ENCODE data around the gene FSHR.

The FSHR gene

DNA sequence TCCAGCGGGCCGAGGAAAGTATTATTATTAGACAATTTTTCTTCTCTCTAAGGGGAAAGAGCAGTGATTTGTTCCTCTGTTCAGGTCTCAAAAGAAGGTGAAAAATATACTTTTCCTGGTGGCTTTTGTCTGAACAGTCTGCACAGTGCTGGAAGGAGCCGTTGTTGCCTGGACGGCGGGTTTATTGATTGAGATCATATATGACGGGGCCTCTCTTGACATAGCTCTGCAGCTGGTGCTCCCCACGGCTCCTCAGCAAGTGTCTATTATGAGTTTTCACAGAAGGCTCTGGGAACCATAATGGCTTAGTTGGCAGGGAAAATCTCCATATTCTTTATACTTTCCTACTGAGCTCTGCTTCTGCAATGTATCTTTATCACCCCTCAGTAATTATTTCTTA is 42.9 kb downstream of the FSHR start:
- no peak for DNase-seq

DNA sequence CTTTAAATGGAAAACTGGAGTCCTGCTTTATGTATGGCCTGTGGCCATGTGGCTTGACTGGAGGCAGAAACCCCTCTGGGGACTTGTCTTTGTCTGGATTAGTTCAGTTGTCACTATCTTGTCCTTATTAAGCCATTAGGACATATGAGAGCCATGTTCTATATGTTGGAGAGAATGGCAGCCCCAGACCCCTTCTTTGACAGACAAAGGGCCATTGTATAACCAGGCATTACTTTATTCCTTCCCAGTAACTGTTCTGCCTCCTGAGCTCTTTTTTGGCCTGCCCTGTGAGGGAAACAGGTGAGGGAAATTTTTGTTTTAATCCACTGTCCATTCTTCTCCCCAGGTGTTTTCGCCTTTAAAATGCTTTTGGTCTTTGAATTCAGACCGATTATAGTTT is 43.3 kb downstream of the FSHR start:
- DNase-seq, result no peak

DNA sequence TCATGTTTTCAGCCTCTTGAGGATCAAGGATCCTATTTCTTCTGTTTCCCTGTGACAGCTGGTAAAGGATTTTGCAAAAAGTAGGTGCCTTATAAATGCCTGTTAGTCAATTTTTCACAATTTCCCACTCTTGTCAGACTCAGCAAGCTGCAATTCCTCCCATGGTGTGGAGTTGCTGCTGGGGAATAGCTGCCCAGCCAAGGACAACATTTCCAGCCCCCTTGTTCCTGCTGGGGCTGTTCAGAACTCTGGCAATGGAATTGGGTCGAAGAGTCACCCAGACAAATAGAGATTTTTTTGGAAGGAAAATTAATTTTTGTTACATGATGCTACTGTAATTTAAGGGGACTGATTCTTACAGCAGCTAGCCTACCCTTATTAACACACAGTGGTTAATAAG is 43.7 kb downstream of the FSHR start:
- DNase-seq, result no peak

DNA sequence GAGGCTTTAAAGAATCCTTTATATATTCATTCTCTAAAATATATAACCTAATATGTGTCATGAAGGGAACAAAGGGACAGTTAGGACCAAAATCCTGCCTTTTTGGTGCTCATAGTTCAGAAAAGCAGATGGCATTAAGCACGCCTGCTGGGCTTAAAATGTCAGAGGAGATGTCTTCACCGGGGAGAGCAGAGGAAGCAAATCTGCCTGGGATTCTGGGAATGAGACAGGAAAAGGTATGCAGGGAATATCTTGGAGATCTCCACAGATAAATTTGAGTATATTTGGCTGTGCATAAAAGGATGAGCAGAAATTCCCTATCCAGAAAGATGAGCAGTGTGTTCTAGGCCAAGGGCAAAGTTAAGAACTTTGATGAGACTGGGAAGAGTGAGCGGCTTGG is 45.5 kb downstream of the FSHR start:
- DNase-seq, result no peak

DNA sequence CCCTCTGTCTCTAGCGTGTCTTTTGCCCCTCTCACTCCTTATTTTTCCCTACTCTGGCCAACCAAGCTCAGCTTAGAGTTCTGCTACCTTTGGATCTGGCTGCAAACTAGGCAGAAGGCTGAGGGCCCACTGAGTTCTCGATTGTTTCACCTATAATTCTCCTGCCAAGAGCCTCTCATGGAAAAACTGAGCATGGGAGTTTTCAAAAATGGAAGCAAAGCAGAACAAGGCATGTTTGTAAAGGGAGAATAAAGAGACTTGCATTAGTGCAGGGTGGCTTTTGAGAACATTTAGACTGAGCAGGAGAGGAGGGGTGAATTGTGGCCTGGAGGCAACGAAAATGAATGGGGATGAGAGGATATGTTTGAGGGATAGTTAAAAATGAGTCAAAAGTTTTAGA is 45.9 kb downstream of the FSHR start:
- no peak for DNase-seq

DNA sequence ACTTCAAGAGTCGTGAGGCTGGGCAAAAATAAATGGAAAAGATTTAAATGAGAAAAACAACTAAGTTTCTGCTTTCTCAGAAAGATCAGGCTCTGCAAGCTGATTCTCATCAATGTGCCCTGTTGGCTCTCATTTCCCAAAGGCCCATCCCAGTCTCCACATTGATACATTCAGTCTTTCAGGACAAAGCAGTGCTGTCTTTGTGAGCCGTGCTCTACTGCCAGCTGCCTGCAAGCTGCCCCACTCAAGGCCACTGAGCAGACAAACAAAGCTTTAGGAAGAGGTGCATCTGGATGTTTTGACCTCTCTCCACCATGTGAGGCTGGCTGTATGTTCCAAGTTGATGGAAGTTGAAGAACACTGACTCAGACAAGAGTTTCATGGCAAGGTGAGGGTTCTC is 48.8 kb downstream of the FSHR start:
- DNase-seq, result no peak

DNA sequence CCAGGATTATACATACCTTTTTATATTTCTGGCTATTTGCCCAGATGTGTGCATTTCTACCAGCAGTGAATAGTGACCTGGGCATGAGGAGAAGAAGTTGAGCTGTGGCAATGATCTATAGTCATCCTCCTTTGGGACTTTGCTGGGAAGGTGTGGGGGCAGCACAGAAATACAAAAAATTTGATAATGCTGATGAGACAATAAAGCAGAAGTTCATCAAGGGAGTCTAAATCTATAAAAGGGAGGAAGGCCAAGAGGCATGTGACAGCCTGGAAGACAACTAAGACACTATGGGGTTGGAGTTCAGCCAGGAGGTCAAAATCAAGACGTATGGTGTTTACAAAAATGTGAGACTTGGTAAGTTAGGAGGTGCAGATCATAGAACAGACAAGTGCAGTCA is 52.2 kb downstream of the FSHR start:
- DNase-seq, result no peak

DNA sequence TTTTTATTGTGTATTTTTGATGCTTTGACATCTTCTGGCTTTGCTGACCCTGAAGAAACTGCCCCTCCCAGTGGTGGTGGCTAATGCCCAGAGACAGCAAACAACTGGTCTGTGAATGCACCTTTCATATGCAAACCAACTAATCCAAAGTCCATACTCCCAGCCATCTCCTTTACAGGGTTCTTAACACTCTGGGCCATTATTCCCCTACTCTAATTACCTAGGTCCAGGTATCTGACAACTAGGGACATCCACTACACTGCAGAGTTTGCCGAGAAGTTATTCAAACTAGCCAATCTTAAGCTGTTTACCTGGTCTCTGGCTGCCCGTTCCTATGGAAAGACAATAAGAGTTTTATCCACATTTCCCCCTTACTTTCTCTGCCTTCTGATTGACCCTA is 73.6 kb downstream of the FSHR start:
- no peak for DNase-seq

DNA sequence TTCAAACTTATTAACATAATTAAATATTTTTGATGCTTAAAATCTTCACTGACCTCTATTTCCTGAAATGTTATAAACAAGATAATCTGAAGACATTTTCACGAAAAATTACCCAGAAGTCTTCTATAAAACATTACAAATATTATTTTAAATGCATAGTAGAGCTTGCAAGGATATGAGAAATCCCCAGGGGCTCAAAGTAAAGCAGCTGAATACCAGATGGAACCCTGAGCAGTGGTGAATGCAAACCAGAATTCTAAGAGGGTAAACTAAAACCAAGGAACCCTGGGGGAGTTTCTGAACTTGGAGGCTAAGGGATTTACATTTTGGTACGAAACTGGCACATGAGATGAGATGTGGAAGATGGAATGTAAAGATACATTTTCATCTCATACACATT is 83.6 kb downstream of the FSHR start:
- no peak for DNase-seq

DNA sequence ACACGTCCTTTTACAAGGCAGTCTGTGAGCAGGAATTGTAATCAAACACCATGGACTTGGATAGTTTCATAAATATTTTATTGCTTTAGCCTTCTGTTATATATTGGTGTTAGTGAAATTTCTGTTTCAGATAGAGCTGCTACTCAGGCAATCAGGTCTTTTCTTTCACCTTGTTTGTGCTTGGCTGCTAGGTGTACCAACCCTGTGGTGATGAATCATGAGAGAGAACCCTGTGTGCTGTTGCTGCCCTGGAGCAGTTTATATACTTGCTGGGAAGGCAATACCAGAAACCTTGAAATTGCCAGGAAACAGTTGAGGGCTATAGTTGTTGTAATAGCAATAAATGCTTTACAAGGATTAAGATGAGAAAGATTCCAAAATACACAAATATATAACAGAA is 84.5 kb downstream of the FSHR start:
- no peak for DNase-seq

DNA sequence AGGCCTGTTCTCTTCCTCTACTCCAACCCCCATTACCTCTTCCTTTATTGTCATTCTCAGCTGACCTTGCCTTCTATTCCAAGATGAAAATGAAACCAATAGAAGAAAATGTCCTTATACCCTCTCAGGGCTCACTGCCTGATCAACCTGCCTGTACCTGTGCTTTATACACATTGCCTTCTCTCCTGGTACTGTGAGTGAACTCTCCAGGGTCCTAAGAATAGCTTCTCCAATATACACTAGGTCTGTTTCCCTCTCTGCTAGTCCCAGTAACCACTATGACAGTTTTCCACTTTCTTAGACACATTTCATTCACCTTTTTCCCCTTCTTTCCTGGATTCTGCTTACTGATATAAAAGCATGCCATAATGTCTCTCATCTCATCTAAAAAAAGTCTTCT is 85.7 kb downstream of the FSHR start:
- no peak for DNase-seq

DNA sequence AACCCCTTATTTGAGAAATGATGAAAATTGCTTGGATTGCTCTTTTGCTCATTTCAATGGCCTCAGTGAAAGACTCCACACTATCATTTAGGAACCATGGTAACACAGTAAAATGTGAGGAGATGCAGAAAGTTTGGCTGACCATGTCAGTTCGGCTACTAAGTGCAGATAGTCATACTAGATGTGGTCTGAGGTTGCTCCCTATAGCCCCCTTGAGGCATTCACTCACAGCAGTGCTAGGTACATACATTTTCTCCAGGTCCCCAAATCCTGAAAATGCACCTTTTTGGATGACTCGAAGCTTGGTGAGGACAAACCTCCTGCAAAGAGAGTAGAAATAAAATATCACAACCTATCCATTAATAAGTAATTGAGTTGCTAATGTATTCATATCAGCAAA is 86.3 kb downstream of the FSHR start:
- DNase-seq, result no peak

DNA sequence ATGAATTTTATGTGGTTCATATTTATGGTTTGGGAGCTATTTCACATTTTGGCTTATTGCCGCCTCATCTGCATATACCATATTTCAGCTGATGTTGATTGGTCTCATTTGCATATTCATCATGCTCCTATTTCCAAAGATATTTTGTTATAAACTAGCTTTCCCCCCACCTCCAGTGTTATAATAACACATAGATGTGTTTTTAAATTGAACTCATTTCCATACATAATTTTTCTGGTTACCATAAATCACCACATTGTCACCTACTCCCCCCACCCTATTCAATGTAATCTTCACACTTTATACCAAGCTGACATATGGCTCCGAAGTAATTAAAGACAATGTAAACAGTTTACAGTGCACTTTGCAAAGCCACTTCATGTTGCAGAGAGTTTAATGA is 101.2 kb downstream of the FSHR start:
- DNase-seq, result no peak

DNA sequence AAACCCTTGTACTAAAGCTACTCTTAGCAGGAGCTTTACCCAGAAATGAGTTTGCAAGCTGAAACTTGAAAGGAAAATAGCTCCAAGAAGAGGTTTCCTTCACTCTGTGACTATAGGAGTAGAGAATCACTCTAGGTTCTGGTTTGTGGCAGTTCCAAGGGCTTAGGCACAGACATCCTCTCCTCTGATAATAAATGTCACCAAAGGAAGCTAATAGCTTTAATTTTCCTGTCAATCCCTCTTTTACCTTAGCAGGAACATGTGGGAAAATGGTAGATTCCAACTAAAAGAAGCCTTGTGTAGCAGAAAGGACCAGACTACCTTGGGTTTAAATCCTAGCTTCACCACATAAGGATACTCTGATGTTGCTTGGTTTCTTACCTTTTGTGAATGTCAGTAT is 104.0 kb downstream of the FSHR start:
- no peak for DNase-seq

DNA sequence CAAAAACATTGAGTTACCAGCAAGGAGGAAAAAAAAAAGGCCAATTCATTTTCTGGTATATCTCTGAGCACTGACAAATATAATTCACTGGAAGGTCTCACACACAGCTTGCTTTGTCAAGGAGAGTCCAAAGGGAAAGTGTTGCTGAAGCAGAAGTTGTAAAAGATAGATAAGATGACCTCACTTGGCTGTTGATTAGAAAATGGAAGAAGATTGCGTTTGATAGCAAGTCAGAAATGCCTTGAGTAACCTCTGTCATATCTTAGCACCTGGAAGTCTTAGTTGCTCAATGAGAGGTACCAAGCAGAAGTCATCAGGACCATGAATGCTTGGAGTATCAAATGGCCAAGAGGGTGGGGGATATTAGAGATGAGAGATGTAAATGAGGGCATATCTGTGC is 105.2 kb downstream of the FSHR start:
- DNase-seq, result no peak

DNA sequence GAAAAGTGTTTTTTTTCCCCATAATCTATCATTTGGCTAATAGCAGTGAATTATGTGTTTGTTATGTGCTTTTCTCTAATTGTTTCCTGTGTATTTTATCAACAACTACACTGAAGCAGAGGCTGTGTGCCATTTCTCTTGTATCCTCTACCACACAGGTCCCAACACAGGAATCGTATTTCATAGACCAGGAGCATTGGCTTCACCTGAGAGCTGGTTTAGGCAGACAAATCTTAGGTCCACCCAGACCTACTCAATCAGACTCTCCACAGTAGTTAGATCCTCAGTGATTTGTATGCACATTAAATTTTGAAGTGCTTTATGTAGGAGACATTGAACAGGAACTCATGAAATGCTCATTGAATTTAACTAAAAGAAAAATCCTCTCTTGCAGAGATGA is 109.2 kb downstream of the FSHR start:
- DNase-seq, result no peak

DNA sequence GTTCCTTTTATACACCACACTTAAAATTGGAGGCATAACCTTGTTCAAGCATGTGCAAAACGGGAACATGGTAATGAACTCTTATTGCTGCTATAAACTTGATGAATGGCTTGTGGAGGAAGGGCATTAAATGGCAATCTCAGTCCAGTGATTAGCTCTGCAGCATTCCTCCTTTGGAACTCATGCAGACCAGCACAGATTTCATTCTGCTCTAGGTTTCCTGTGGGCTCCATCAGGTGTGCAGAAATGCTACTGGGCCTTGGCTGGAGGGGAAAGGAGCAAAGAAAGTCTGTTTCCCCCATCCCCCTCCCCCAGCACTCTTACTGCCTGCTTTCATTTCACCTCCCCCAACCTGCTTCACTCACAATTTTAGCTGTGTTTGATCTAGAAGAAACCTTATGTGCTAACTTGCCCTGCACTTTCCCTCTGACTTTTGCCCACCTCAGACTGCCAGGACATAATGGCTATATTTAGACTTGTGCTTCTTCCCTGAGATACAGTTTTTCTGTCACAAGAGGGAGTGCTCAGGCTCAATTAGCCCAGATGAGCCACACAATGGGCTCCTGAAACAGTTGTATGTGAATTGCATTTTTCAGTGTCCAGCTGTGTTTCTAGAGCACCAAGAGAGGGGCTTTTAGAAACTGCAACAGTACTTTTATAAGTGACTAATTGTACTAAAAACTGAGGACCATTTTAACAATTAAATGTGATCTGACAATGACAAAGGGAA is 109.8 kb downstream of the FSHR start:
- peak; percentile 26 for DNase-seq

DNA sequence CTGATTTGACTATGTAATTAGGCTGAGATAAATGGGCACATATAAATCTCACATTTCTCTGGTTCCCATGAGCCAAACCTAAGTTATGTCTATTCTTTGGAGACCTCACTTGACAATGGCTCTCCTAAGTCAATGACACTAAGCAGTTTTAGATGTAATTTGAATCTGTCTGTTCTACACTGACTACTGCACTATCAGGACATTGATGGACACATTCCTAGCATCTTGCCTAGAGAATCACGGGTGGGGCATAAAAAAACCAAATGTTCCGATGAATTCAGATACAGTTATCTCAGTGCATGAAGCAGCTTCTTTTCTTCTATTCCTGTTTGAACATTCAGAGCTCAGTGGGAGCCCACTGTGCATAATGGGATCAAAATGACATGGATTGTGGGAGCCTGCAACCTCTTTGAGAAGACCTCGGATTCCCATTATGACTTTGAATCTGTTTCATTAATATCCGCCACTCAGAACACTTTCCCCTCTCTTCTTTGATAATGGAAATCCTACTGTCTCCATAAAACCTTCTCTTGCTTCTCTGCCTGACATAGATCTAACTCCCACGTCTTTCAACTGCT is 110.8 kb downstream of the FSHR start:
- no peak for DNase-seq

DNA sequence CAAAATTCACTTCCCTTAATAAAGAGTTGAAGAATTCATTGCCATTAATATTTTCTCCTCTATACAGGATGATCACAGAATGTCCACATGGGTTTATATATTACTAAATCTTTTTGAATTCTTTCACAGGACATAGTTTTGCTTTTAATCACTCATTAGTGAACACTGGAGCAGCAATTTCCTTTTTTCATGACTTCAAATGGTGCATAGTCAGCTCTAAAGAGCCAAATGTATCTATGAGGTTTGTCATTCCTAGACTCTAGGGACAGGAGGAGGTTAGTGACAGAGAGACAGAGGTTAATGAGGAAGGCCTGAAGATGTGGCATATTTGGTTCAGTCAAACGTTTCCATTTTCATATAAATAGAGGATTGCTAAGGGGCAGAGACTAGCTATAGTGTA is 111.8 kb downstream of the FSHR start:
- no peak for DNase-seq

DNA sequence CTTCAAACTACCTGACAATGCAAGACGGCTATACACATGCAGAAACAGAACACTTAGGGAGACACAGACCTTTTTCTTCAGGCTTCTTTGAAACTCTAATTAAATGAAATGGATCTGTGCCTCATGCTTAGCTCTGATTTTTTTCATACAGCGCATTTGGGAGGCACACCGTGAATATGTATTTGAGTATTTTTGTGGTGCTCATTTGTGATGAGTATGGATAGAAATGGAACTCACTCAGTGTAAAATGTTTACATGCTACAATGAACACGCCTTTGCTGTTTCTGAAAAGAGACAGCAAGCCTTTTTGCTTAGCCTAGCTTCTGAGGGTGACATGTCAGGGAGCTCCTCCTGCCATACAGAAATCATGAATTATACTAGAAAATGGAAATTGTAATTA is 113.3 kb downstream of the FSHR start:
- no peak for DNase-seq

DNA sequence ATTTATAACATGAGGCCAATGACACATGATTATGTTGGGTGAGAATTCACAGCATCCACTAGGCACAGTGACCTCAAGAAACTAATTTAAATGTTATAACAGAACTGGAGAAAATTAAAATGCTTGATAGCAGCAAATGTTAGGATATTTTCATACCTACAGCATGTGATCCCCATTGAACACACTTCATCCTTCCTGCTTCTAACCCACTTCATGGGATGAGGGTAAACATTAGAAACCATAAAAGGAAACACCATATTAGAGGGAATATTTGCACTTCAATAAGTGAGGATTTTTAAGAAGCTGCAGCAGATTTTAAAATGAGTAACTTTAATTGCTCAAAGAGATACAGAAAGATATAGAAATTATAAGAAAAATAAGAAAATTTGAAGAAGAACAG is 117.1 kb downstream of the FSHR start:
- no peak for DNase-seq

DNA sequence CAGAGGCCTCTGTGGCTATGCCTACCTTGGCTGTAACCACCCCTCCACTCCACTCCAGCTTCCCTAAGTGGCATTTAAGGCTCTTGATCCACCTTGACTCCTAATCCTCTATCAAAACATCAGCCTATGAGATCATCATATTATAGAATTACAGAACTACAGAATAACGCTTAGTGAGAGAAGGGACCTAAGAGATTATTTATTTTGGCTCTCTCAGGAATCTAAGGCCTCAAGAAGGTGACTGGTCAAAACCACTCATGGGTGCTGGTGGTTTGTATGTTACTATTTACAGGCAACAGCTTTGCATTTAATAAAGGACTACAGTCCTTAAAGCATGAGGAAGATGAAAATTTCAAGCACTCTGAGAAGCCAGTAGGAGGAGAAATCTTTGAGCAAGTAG is 118.8 kb downstream of the FSHR start:
- no peak for DNase-seq

DNA sequence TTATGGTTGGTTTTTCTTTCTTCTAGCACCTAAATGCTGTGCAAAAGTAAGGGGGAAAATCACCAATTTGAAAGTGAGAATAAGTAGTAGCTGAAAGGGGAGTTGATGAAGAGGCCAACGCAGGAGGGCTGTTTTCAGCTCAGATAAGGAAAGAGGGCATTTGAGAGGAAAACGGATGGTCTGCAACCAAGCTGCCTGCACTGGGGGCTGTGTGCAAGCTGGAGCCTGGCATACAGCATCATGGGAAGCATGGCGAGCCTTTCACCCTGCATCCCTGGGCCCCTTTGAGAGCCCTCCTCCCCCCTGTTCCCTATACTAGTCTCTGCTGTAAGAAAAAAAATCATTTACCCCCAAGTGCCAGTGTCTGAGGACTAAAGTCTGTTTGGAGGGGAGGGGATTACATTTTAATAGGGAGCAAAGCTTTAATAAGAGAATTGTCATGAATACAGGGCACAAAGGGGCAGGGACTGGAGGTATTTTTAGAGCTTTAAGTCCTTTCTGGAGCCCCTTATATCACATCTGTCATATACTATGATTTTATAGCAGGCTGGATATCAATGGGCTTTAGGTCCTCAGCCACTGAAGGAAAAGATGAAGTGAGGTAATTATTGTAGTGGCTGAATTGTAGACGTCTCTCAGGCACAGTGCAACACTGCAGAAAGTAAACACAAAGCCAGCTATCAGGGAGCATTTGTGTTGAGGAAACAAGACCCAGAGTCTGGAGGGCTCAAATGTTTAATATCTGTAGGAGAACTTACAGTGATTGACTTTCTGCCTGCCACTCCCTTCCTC is 120.7 kb downstream of the FSHR start:
- DNase-seq, result no peak

DNA sequence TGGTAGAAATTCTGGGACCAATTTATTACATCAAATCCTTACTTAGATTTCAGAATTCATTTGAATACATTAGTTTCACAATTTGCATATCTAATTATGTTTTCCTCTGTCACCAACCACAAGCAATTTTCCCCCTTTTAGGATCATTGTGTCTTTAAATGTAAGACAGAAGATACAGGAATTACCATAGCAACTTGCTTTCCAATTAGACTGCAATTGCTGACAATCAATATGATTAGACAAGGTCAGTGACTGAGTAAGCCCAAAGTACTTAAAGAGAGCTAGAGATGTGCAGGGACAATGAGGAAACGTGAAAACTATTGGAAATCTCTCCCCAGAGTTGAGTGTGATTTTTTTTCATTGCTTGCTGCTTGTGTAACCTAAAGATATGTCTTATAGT is 121.4 kb downstream of the FSHR start:
- DNase-seq, result no peak
